RWPE1 (cell line): Measurements from ENCODE around the gene SEMA4G.

Experiments used
- CTCF ChIA-PET: fragments of 350-600 bp; sonication (Branson Sonifier 250); formaldehyde crosslinking; extraction: SDS; loops from one replicate; lab custom pipeline; 2021; lab: Yijun Ruan, JAX
- POLR2A ChIA-PET: fragments of 400-600 bp; formaldehyde crosslinking; extraction: SDS; loops from one replicate; lab custom pipeline; 2020; ENCODE audit warnings: antibody characterized with exemption; ENCODE audit not compliant: low non-redundant PET; lab: Yijun Ruan, JAX
- DNase-seq: peaks from one replicate; pipeline ENCODE4 v3.0.0; 2012; ENCODE audit warnings: low spot score
- H3K27ac ChIP-seq: fragments of 450-650 bp; 2 replicates; pipeline ENCODE4 v1.5.1; 2017
- TF ChIP-seq, protein P1 (sequence below): fragments of 450-650 bp; conservative IDR thresholded peaks from 2 replicates; pipeline ENCODE4 v1.5.1; 2017; ENCODE audit warnings: low read depth, mild to moderate bottlenecking

SEMA4G gene

DNA sequence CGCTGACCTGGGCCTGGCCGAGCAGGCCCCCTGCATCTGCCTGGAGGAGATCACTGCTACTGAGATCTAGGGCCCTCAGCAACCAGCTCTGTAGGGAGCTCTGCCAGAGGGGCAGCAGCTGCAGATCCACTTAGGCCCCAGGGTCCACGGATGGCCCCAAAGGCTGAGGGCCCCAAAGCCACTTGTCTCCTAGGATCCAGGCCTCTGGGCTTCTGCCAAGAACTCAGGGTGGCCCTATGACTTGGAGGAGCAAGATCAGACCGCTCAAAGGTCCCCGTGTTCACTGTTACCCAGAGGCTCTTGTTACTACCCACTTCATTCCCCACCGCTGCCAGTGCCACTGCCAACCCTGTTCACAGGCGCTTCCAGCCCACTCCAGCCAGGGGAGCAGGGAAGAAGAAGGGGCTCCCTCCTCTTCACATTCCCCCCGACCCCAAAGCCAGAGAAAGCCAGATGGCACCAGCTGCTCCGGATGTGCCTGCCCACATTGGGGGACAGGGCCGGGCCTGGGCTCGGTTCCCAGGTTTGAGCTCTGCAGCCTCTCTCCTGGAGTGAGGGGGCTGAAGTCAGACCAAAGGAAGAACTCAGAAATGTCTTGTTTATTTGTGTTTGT lies 37.9 kb downstream of the SEMA4G start:
- DNase-seq = no peak
- POLR2A ChIA-PET = interaction anchor here (1.1 kb wide), 1 partner anchor 9 kb away, joined by 3 read pairs; no protein-coding TSS in a partner anchor

GRCh38 chr10:101007915-101008822 lies 38.9 kb downstream of the SEMA4G start:
- TF ChIP-seq, protein P1, sequence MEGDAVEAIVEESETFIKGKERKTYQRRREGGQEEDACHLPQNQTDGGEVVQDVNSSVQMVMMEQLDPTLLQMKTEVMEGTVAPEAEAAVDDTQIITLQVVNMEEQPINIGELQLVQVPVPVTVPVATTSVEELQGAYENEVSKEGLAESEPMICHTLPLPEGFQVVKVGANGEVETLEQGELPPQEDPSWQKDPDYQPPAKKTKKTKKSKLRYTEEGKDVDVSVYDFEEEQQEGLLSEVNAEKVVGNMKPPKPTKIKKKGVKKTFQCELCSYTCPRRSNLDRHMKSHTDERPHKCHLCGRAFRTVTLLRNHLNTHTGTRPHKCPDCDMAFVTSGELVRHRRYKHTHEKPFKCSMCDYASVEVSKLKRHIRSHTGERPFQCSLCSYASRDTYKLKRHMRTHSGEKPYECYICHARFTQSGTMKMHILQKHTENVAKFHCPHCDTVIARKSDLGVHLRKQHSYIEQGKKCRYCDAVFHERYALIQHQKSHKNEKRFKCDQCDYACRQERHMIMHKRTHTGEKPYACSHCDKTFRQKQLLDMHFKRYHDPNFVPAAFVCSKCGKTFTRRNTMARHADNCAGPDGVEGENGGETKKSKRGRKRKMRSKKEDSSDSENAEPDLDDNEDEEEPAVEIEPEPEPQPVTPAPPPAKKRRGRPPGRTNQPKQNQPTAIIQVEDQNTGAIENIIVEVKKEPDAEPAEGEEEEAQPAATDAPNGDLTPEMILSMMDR = no peak
- ChIA-PET CTCF (interaction anchor here (0.6 to 3.7 kb wide), 6 partner anchors 10 to 83 kb away, joined by 3 to 27 read pairs (median 6); partner anchors contain the start of gene LZTS2), POLR2A (interaction anchor here (0.6 kb wide), 1 partner anchor 46 kb away, joined by 6 read pairs; no protein-coding TSS in a partner anchor)
- no peak for DNase-seq
- H3K27ac ChIP-seq = peak overlapping the region; percentile 63

More for the DNA sequence above, 37.9 kb downstream of the SEMA4G start:
- TF ChIP-seq, protein P1 = no peak
- CTCF ChIA-PET = interaction anchor here (1.4 to 3.7 kb wide), 3 partner anchors 9 to 25 kb away, joined by 3 to 27 read pairs (median 19); partner anchors contain the start of gene LZTS2
- H3K27ac ChIP-seq = peak overlapping the region; percentile 63

- ChIA-PET CTCF (interaction anchor here (0.6 to 3.7 kb wide), 5 partner anchors 10 to 469 kb away, joined by 3 to 27 read pairs (median 5); partner anchors contain the start of gene LZTS2), POLR2A (no interaction called here)
Observed at GRCh38 chr10:101008823-101009423, 39.6 kb downstream of the SEMA4G start.

DNA sequence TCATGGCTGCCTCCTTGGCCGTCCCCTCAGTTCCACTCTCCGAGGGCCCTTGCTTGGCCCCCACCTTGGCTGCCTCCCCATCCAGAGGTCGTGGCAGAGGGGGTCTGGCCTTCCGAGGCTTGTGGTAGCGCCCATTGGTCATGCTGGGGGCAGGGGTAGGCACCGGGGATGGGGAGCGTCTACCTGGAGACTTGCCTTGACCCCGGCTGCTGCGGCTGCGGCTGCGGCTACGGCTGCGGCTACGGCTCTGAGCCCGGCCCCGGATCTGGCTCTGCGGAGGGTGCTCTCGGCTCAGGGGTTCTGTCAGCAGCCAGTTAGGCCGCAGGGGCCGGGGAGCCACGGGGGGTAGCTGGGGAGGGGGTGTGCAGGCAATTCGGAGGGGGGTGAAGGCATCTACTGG lies 41.0 kb downstream of the SEMA4G start:
- H3K27ac ChIP-seq = no peak overlapping the region
- no peak for DNase-seq
- ChIA-PET CTCF (interaction anchor here (0.7 to 3.7 kb wide), 4 partner anchors 12 to 48 kb away, joined by 3 to 27 read pairs (median 8); partner anchors contain the start of gene LZTS2), POLR2A (no interaction called here)
- TF ChIP-seq, protein P1 = no peak

More at GRCh38 chr10:101008823-101009423, 39.6 kb downstream of the SEMA4G start:
- TF ChIP-seq, protein P1 = no peak
- DNase-seq = no peak
- H3K27ac ChIP-seq = peak overlapping the region; percentile 63

- DNase-seq = no peak
- CTCF ChIA-PET = interaction anchor here (0.6 to 2.2 kb wide), 15 partner anchors 9 to 1100 kb away, joined by 3 to 11 read pairs (median 3); partner anchors contain the start of genes HIF1AN, LZTS2 and SLF2
- TF ChIP-seq, protein P1 = 0 out of 2 replicates have a peak, but pooled peaks have one; percentile 17
Observed at GRCh38 chr10:101011517-101012423, 42.5 kb downstream of the SEMA4G start.

More at GRCh38 chr10:101011517-101012423, 42.5 kb downstream of the SEMA4G start:
- H3K27ac ChIP-seq = peak overlapping the region; percentile 54
- POLR2A ChIA-PET = interaction anchor here (0.9 kb wide), 1 partner anchor 10 kb away, joined by 3 read pairs; no protein-coding TSS in a partner anchor
